ENCODE measurements around the gene AVPI1.
"Not testable (repeated sequence)": the region's sequence is repeated elsewhere in the genome, so short reads cannot be mapped to it uniquely, and the experiment has no call there.

Gene AVPI1

GRCh38 chr10:97669571-97669970 lies 17.5 kb downstream of the AVPI1 start:
- TF ChIP-seq POLR2A (IDR thresholded peaks at IDR 0.05; ENCODE audit: low read depth, low read length) (no peak), TAF1 (IDR thresholded peaks at IDR 0.05; ENCODE audit: low read depth, low read length) (no peak), POLR2AphosphoS5 (IDR thresholded peaks at IDR 0.05; ENCODE audit: low read depth, low read length) (no peak)
- no peak for FAIRE-seq
- no peak for DNase-seq (ENCODE audit: insufficient read length, low spot score)

GRCh38 chr10:97667463-97667862 lies 19.6 kb downstream of the AVPI1 start:
- DNase-seq (ENCODE audit: insufficient read length, low spot score) = no peak
- no peak for FAIRE-seq
- no peak for TF ChIP-seq POU2F2 (IDR thresholded peaks at IDR 0.05; ENCODE audit: low read depth, low read length)
- TF ChIP-seq SPI1 (IDR thresholded peaks at IDR 0.05; ENCODE audit: low read depth, low read length) = no peak
- no peak for TF ChIP-seq POLR2A (IDR thresholded peaks at IDR 0.05; ENCODE audit: low read depth, low read length)
- TF ChIP-seq PAX5 (IDR thresholded peaks at IDR 0.05; ENCODE audit: insufficient read depth, low read length, severe bottlenecking) = no peak
- no peak for TF ChIP-seq TAF1 (IDR thresholded peaks at IDR 0.05; ENCODE audit: low read depth, low read length)
- TF ChIP-seq POLR2AphosphoS5 (IDR thresholded peaks at IDR 0.05; ENCODE audit: low read depth, low read length) = no peak

DNA sequence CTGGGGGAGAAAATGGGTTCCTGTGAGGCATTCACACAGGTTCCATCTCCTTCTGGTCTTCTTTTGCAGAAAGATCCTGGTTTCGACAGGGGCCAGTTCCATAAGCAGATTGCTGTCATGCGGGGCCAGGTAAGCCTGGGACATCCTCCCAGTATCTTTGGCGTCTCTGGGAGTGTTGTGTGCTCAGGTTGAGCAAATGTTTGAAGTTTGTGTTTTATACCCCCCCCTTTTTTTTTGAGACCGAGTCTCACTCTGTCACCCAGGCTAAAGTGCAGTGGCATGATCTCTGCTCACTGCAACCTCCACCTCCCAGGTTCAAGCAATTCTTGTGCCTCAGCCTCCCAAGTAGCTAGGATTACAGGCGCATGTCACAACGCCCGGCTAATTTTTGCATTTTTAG lies 20.0 kb downstream of the AVPI1 start:
- TF ChIP-seq PAX5 (IDR thresholded peaks at IDR 0.05; ENCODE audit: insufficient read depth, low read length, severe bottlenecking) = no peak
- TF ChIP-seq SPI1 (IDR thresholded peaks at IDR 0.05; ENCODE audit: low read depth, low read length) = no peak
- TF ChIP-seq POLR2A (IDR thresholded peaks at IDR 0.05; ENCODE audit: low read depth, low read length) = no peak
- TF ChIP-seq POU2F2 (IDR thresholded peaks at IDR 0.05; ENCODE audit: low read depth, low read length) = no peak
- no peak for TF ChIP-seq TAF1 (IDR thresholded peaks at IDR 0.05; ENCODE audit: low read depth, low read length)
- no peak for TF ChIP-seq POLR2AphosphoS5 (IDR thresholded peaks at IDR 0.05; ENCODE audit: low read depth, low read length)
- FAIRE-seq = no peak
- DNase-seq (ENCODE audit: insufficient read length, low spot score) = no peak

DNA sequence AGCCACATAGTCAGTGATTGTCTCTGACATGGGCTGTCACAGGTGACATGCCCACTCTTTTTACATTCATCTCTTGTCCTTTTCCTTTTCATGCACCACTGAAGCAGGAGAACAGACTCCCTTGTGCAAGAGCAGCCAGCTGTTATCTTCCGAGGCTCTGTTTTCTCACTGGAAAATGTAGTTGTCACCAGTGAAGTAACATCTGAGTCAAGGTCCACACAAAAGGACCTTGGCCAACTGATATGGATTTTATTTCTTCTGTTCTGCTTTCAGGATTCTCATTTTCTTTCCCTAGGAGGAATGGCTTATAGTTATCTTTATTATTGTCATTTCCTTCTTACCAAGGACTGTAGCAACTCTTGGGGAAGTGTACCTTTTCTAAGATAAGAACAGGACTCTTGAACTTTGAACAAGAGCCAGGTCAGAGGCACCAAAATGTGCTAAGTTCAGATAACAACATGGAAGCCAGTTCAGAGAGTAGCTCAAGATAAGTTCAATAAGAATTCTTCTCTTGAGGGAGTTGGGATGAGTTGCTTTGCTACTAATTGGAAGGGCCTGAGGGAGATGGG lies 22.7 kb downstream of the AVPI1 start:
- FAIRE-seq = no peak
- TF ChIP-seq SPI1 (IDR thresholded peaks at IDR 0.05; ENCODE audit: low read depth, low read length) (no peak), POLR2A (IDR thresholded peaks at IDR 0.05; ENCODE audit: low read depth, low read length) (no peak), PAX5 (IDR thresholded peaks at IDR 0.05; ENCODE audit: insufficient read depth, low read length, severe bottlenecking) (no peak), POU2F2 (IDR thresholded peaks at IDR 0.05; ENCODE audit: low read depth, low read length) (no peak), TAF1 (IDR thresholded peaks at IDR 0.05; ENCODE audit: low read depth, low read length) (no peak), POLR2AphosphoS5 (IDR thresholded peaks at IDR 0.05; ENCODE audit: low read depth, low read length) (no peak)
- DNase-seq (ENCODE audit: insufficient read length, low spot score) = no peak

- TF ChIP-seq SPI1 (IDR thresholded peaks at IDR 0.05; ENCODE audit: low read depth, low read length) (no peak), PAX5 (IDR thresholded peaks at IDR 0.05; ENCODE audit: insufficient read depth, low read length, severe bottlenecking) (no peak), POLR2AphosphoS5 (IDR thresholded peaks at IDR 0.05; ENCODE audit: low read depth, low read length) (no peak), TAF1 (IDR thresholded peaks at IDR 0.05; ENCODE audit: low read depth, low read length) (no peak), POLR2A (IDR thresholded peaks at IDR 0.05; ENCODE audit: low read depth, low read length) (no peak), POU2F2 (IDR thresholded peaks at IDR 0.05; ENCODE audit: low read depth, low read length) (no peak)
- no peak for DNase-seq (ENCODE audit: insufficient read length, low spot score)
- no peak for FAIRE-seq
These were observed 27.5 kb downstream of the AVPI1 start for GRCh38 chr10:97659589-97659988.

DNA sequence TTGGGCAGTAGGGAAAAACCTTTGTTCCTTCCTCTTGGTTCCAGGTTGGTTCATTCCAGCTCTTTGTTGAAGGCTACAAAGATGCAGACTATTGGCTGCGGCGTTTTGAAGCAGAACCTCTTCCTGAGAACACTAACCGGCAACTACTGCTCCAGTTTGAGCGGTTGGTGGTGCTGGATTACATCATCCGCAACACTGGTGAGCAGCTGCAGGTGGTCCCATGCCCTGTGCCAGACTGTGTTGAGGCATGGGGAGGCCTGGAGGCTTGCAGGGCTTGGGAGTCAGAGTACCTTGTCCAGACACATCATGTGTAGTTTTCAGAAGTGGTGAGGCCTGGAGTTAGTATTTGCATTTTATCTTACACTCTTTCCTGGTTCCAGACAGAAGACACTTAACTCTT lies 30.3 kb downstream of the AVPI1 start:
- DNase-seq (ENCODE audit: insufficient read length, low spot score) = no peak
- no peak for TF ChIP-seq POLR2A (IDR thresholded peaks at IDR 0.05; ENCODE audit: low read depth, low read length)
- no peak for TF ChIP-seq POLR2AphosphoS5 (IDR thresholded peaks at IDR 0.05; ENCODE audit: low read depth, low read length)
- TF ChIP-seq TAF1 (IDR thresholded peaks at IDR 0.05; ENCODE audit: low read depth, low read length) = no peak
- no peak for TF ChIP-seq PAX5 (IDR thresholded peaks at IDR 0.05; ENCODE audit: insufficient read depth, low read length, severe bottlenecking)
- TF ChIP-seq POU2F2 (IDR thresholded peaks at IDR 0.05; ENCODE audit: low read depth, low read length) = no peak
- no peak for TF ChIP-seq SPI1 (IDR thresholded peaks at IDR 0.05; ENCODE audit: low read depth, low read length)
- FAIRE-seq = no peak

DNA sequence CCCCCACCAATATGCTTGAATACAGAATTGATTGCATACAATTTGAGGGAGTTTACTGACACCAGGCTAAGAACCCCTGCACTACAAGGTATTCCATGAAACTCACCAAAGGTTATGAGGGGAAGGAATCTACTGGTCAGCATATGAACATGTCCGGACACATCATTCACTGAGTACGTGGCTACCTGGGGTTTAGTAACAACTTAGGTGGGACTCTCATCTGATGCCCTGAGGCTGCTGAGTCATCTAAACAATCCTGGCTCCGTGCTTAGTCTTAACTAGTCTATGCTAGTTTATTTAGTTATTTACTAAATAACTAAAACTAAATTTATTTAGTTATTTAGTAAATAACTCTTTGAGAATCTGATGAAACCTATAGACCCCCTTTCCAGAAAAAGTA lies 35.3 kb downstream of the AVPI1 start:
- FAIRE-seq (no peak), DNase-seq (ENCODE audit: insufficient read length, low spot score) (no peak)
- TF ChIP-seq POU2F2 (IDR thresholded peaks at IDR 0.05; ENCODE audit: low read depth, low read length) = no peak

DNA sequence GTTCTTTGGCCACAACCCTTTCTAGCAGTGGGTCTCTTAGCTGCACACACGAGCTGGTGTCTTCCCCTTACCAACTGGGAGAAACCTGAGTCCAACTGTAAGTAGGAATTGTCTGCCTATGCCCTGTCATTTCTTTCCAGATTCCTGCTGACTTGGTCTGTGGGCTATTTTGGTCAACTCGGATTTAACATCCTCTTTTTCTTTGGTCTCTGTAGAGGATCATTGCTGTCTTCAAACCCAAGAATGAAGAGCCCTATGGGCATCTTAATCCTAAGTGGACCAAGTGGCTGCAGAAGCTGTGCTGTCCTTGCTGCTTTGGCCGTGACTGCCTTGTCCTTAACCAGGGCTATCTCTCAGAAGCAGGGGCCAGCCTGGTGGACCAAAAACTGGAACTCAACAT lies 36.3 kb downstream of the AVPI1 start:
- FAIRE-seq = no peak

DNA sequence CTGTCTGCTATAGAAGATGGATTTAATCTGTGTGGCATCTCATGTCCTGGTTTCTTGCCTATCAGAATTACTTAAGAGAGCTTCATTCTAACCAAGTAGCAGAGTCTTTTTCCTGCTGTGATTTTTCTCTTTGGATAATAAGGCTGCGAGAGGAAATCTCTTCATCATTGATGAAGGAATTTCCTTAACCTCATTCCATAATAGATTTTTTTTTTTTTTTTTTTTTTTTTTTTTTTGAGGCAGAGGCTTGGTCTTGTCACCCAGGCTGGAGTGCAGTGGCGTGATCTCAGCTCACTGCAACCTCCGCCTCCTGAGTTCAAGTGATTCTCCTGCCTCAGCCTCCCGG lies 37.7 kb downstream of the AVPI1 start:
- not testable (repeated sequence) for FAIRE-seq; DNase-seq (ENCODE audit: insufficient read length, low spot score)

More for the DNA sequence above, 36.3 kb downstream of the AVPI1 start:
- TF ChIP-seq PAX5 (IDR thresholded peaks at IDR 0.05; ENCODE audit: insufficient read depth, low read length, severe bottlenecking) (no peak), POU2F2 (IDR thresholded peaks at IDR 0.05; ENCODE audit: low read depth, low read length) (no peak), TAF1 (IDR thresholded peaks at IDR 0.05; ENCODE audit: low read depth, low read length) (no peak), POLR2AphosphoS5 (IDR thresholded peaks at IDR 0.05; ENCODE audit: low read depth, low read length) (no peak), SPI1 (IDR thresholded peaks at IDR 0.05; ENCODE audit: low read depth, low read length) (no peak), POLR2A (IDR thresholded peaks at IDR 0.05; ENCODE audit: low read depth, low read length) (no peak)
- DNase-seq (ENCODE audit: insufficient read length, low spot score) = no peak

- TF ChIP-seq TAF1 (IDR thresholded peaks at IDR 0.05; ENCODE audit: low read depth, low read length) (peak; percentile 22; the same call in 1 of the 2 replicates), POU2F2 (IDR thresholded peaks at IDR 0.05; ENCODE audit: low read depth, low read length) (no peak), POLR2AphosphoS5 (IDR thresholded peaks at IDR 0.05; ENCODE audit: low read depth, low read length) (no peak), SPI1 (IDR thresholded peaks at IDR 0.05; ENCODE audit: low read depth, low read length) (peak; percentile 49), POLR2A (IDR thresholded peaks at IDR 0.05; ENCODE audit: low read depth, low read length) (peak; percentile 67; the same call in 1 of the 2 replicates)
- peak; percentile 85 for FAIRE-seq
These were observed 38.3 kb downstream of the AVPI1 start for GRCh38 chr10:97648562-97649404.

More at GRCh38 chr10:97648562-97649404, 38.3 kb downstream of the AVPI1 start:
- peak; percentile 39 for DNase-seq (ENCODE audit: insufficient read length, low spot score)
